ENCODE data around the gene HCFC1R1. TPM values are rescaled to one million over a fixed set of nuclear protein-coding genes. Genes with fewer than 3 reads are reported as not detected.

The HCFC1R1 gene
- total RNA-seq, 1 experiment from 2014 or later = 61.3 TPM

GRCh38 chr16:3050487-3050886 is 26.7 kb upstream of the HCFC1R1 start:
- Histone ChIP-seq H2AK5ac (ENCODE audit: insufficient read length, low read length) (no peak overlapping the region), H4K8ac (replicated peaks; ENCODE audit: insufficient read length, low read depth, low read length) (no peak overlapping the region), H3K14ac (ENCODE audit: insufficient read depth, low read length) (no peak overlapping the region), H3K23ac (ENCODE audit: insufficient read length, low read depth, low read length) (no peak overlapping the region), H3K9ac (ENCODE audit: extremely low read depth, insufficient read length, low read length) (no peak overlapping the region), H2BK15ac (ENCODE audit: low read depth, low read length) (no peak overlapping the region), H3K18ac (ENCODE audit: insufficient read length, low read depth, low read length) (no peak overlapping the region), H3K23me2 (ENCODE audit: insufficient read length, low read depth, low read length, poor library complexity, severe bottlenecking) (peaks cover 16% of the 10 kb centered on the region), H2BK12ac (ENCODE audit: insufficient read length, low read depth, low read length) (no peak overlapping the region), H3T11ph (ENCODE audit: low read length) (no peak overlapping the region), H2BK5ac (ENCODE audit: insufficient read length, low read length) (no peak overlapping the region), H4K91ac (ENCODE audit: insufficient read length, low read depth, low read length) (no peak overlapping the region), H2BK120ac (ENCODE audit: low read depth, low read length, poor library complexity, severe bottlenecking) (no peak overlapping the region), H3K9me3 (ENCODE audit: control insufficient read depth, low read depth, low read length) (no peaks in the 10 kb centered on the region), H3K79me2 (ENCODE audit: insufficient read depth, low read length) (no peaks in the 10 kb centered on the region), H4K20me1 (ENCODE audit: control insufficient read depth, insufficient read depth, insufficient read length) (no peaks in the 10 kb centered on the region), H3K4ac (ENCODE audit: low read depth, low read length) (no peak overlapping the region), H3K4me1 (ENCODE audit: insufficient read depth, low read length) (no peaks in the 10 kb centered on the region), H3K79me1 (ENCODE audit: insufficient read depth, low read depth, low read length, poor library complexity, severe bottlenecking) (no peaks in the 10 kb centered on the region), H2AFZ (ENCODE audit: low read length) (no peak overlapping the region), H2BK20ac (ENCODE audit: low read depth, low read length, poor library complexity, severe bottlenecking) (no peak overlapping the region), H3K27me3 (ENCODE audit: insufficient read depth, low read length) (peaks cover 2% of the 10 kb centered on the region; the same call in 1 of the 2 replicates), H4K5ac (ENCODE audit: insufficient read length, low read depth, low read length) (no peak overlapping the region), H3K4me2 (ENCODE audit: insufficient read depth, insufficient read length, low read length) (no peak overlapping the region), H3K27ac (ENCODE audit: insufficient read length, low read depth, low read length) (no peak overlapping the region), H3K56ac (ENCODE audit: insufficient read length, low read depth, low read length) (no peak overlapping the region)
- no peak overlapping the region for H3K27ac Mint-ChIP-seq
- peaks cover 9 to 17% of the 10 kb centered on the region in 2 experiments for H3K4me1 Mint-ChIP-seq
- WGBS (ENCODE audit: extremely low coverage, insufficient read length, low lambda C conversion rate) = no CpG with 5 or more reads among the region's 5 CpGs
- DNase-seq = no peak
- H3K27me3 Mint-ChIP-seq (ENCODE audit: low read depth) = peaks cover 60% of the 10 kb centered on the region
- H3K36me3 Mint-ChIP-seq (ENCODE audit: insufficient read depth in 1 of 3, low read depth in 3 of 3) = peaks cover 23 to 45% (median 25%) of the 10 kb centered on the region in 3 experiments
- TF ChIP-seq, protein P1, sequence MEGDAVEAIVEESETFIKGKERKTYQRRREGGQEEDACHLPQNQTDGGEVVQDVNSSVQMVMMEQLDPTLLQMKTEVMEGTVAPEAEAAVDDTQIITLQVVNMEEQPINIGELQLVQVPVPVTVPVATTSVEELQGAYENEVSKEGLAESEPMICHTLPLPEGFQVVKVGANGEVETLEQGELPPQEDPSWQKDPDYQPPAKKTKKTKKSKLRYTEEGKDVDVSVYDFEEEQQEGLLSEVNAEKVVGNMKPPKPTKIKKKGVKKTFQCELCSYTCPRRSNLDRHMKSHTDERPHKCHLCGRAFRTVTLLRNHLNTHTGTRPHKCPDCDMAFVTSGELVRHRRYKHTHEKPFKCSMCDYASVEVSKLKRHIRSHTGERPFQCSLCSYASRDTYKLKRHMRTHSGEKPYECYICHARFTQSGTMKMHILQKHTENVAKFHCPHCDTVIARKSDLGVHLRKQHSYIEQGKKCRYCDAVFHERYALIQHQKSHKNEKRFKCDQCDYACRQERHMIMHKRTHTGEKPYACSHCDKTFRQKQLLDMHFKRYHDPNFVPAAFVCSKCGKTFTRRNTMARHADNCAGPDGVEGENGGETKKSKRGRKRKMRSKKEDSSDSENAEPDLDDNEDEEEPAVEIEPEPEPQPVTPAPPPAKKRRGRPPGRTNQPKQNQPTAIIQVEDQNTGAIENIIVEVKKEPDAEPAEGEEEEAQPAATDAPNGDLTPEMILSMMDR (conservative IDR thresholded peaks at IDR 0.05) = no peak
- H3K9me3 Mint-ChIP-seq = no peaks in the 10 kb centered on the region; a peak in 2 of 5 replicates
- no peak overlapping the region for H3K4me3 Mint-ChIP-seq

Measured in H9 (cell line).